ENCODE data around the gene ZBTB21.

ZBTB21 gene

DNA sequence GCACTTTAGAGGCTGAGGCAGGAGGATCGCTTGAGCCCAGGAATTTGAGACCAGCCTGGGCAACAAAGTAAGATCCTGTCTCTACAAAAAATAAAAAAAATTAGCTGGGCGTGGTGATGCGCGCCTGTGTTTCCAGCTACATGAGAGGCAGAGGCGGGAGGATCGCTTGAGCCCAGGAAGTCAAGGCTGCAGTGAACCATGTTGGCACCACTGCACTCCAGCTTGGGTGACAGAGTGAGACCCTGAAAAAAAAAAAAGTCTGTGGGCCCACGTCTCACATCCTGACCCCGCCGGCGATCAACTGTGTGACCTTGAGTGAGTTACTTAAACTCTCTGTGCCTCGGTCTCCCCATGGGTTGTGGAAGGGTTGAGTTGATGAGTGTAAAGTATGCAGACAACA lies 12.7 kb upstream of the ZBTB21 start:
- H3K27ac ChIP-seq = no peak overlapping the region
- H2AFZ ChIP-seq (ENCODE audit: low read depth) = no peak overlapping the region
- no peak overlapping the region for H3K4me2 ChIP-seq
- H3K36me3 ChIP-seq (ENCODE audit: insufficient read depth) = no peaks in the 10 kb centered on the region
- TF ChIP-seq, protein P1, sequence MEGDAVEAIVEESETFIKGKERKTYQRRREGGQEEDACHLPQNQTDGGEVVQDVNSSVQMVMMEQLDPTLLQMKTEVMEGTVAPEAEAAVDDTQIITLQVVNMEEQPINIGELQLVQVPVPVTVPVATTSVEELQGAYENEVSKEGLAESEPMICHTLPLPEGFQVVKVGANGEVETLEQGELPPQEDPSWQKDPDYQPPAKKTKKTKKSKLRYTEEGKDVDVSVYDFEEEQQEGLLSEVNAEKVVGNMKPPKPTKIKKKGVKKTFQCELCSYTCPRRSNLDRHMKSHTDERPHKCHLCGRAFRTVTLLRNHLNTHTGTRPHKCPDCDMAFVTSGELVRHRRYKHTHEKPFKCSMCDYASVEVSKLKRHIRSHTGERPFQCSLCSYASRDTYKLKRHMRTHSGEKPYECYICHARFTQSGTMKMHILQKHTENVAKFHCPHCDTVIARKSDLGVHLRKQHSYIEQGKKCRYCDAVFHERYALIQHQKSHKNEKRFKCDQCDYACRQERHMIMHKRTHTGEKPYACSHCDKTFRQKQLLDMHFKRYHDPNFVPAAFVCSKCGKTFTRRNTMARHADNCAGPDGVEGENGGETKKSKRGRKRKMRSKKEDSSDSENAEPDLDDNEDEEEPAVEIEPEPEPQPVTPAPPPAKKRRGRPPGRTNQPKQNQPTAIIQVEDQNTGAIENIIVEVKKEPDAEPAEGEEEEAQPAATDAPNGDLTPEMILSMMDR (conservative IDR thresholded peaks at IDR 0.05; ENCODE audit: low read depth, low read length) = no peak
- no peaks in the 10 kb centered on the region for H3K27me3 ChIP-seq (ENCODE audit: insufficient read depth, low read depth)
- H3K79me2 ChIP-seq (ENCODE audit: insufficient read depth, low read depth) = no peaks in the 10 kb centered on the region
- no peak overlapping the region for H3K4me3 ChIP-seq (IDR thresholded peaks at IDR 0.05; ENCODE audit: insufficient read depth, low read depth, low read length)
- no peak overlapping the region for H3K9ac ChIP-seq
- no peaks in the 10 kb centered on the region for H4K20me1 ChIP-seq (ENCODE audit: insufficient read depth)
- H3K4me1 ChIP-seq (ENCODE audit: low read depth, poor library complexity, severe bottlenecking) = no peaks in the 10 kb centered on the region

- TF ChIP-seq, protein P1 (conservative IDR thresholded peaks at IDR 0.05; ENCODE audit: low read depth, low read length) = no peak
These were observed 11.9 kb upstream of the ZBTB21 start for GRCh38 chr21:42022091-42022430.

DNA sequence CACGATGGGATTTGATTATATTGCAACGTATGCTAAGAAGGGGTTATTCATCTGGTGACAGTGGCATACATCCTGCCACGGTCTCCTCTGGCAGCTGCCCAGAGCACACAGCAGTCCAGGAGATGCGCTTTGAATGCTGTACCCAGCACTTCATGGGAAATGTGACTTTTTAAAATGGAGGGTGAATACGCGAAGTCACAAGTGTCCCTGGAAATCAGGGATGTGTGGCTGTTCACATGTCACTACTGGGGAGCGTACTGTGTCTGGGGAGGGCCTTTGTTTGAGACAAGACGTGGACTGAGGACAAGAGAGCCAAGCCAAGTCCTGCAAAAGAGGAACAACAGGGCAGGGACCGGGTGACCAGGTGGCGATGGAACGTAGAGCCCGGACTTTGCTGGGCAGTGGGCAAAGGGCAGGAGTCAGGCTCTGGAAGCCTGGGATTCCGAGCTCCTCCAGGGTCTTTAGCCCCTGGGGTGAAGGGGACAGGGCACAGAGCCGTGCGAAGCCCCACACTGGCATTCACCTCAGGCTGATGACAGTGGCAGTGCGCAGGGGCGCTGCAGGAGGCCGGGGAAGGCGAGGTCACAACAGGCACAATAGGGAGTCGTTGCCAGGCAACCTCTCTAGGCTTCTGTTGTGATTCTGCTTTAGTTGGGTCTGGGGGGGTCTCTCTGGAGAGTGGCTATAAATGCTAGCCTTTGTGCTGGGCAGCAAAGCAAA lies 11.4 kb upstream of the ZBTB21 start:
- Histone ChIP-seq H3K36me3 (ENCODE audit: insufficient read depth) (no peaks in the 10 kb centered on the region), H3K9ac (no peak overlapping the region), H3K4me1 (ENCODE audit: low read depth, poor library complexity, severe bottlenecking) (no peaks in the 10 kb centered on the region), H2AFZ (ENCODE audit: low read depth) (no peak overlapping the region), H3K27me3 (ENCODE audit: insufficient read depth, low read depth) (no peaks in the 10 kb centered on the region), H4K20me1 (ENCODE audit: insufficient read depth) (no peaks in the 10 kb centered on the region), H3K79me2 (ENCODE audit: insufficient read depth, low read depth) (no peaks in the 10 kb centered on the region), H3K4me3 (IDR thresholded peaks at IDR 0.05; ENCODE audit: insufficient read depth, low read depth, low read length) (no peak overlapping the region), H3K4me2 (no peak overlapping the region), H3K27ac (no peak overlapping the region)
- TF ChIP-seq, protein P1 (conservative IDR thresholded peaks at IDR 0.05; ENCODE audit: low read depth, low read length) = no peak

More at GRCh38 chr21:42022091-42022430, 11.9 kb upstream of the ZBTB21 start:
- no peaks in the 10 kb centered on the region for H4K20me1 ChIP-seq (ENCODE audit: insufficient read depth)
- no peaks in the 10 kb centered on the region for H3K36me3 ChIP-seq (ENCODE audit: insufficient read depth)
- no peak overlapping the region for H3K27ac ChIP-seq
- H2AFZ ChIP-seq (ENCODE audit: low read depth) = no peak overlapping the region
- no peaks in the 10 kb centered on the region for H3K27me3 ChIP-seq (ENCODE audit: insufficient read depth, low read depth)
- H3K79me2 ChIP-seq (ENCODE audit: insufficient read depth, low read depth) = no peaks in the 10 kb centered on the region
- no peaks in the 10 kb centered on the region for H3K4me1 ChIP-seq (ENCODE audit: low read depth, poor library complexity, severe bottlenecking)
- H3K4me3 ChIP-seq (IDR thresholded peaks at IDR 0.05; ENCODE audit: insufficient read depth, low read depth, low read length) = no peak overlapping the region
- H3K4me2 ChIP-seq = no peak overlapping the region
- no peak overlapping the region for H3K9ac ChIP-seq

DNA sequence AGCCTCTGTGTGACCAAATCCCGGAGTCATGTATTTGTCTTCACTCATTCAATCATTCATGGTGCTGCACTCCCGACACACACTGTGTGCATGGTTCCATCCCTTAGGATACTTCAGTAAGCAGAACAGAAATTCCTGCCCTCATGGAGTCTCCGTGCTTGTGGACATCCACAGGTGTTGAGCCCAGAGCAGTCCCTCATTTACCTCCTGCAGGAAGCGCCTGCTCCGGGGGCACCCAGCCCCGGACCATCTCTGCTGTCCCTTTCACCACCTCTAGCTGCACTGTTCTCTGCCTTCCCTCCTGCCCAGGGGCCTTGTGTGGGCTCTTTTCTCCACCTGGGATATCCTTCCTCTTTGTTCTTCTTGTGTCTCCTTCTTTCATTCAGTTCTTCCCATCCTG lies 9.5 kb upstream of the ZBTB21 start:
- H3K4me3 ChIP-seq (IDR thresholded peaks at IDR 0.05; ENCODE audit: insufficient read depth, low read depth, low read length) = no peak overlapping the region
- TF ChIP-seq, protein P1 (conservative IDR thresholded peaks at IDR 0.05; ENCODE audit: low read depth, low read length) = no peak
- H3K9ac ChIP-seq = no peak overlapping the region
- H3K4me1 ChIP-seq (ENCODE audit: low read depth, poor library complexity, severe bottlenecking) = no peaks in the 10 kb centered on the region
- H3K27me3 ChIP-seq (ENCODE audit: insufficient read depth, low read depth) = no peaks in the 10 kb centered on the region
- no peaks in the 10 kb centered on the region for H4K20me1 ChIP-seq (ENCODE audit: insufficient read depth)
- H3K79me2 ChIP-seq (ENCODE audit: insufficient read depth, low read depth) = no peaks in the 10 kb centered on the region
- H2AFZ ChIP-seq (ENCODE audit: low read depth) = no peak overlapping the region
- H3K4me2 ChIP-seq = no peak overlapping the region
- H3K27ac ChIP-seq = no peak overlapping the region
- H3K36me3 ChIP-seq (ENCODE audit: insufficient read depth) = no peaks in the 10 kb centered on the region
